GM12801 (cell line): Measurements from ENCODE around the gene GSTA1.

Experiments used
- TF ChIP-seq, protein P1 (sequence below): IDR thresholded peaks from one replicate; pipeline ENCODE4 v1.5.1; 2011; ENCODE audit warnings: control low read depth; ENCODE audit not compliant: insufficient read length; ENCODE audit errors: extremely low read depth

GSTA1 gene

DNA sequence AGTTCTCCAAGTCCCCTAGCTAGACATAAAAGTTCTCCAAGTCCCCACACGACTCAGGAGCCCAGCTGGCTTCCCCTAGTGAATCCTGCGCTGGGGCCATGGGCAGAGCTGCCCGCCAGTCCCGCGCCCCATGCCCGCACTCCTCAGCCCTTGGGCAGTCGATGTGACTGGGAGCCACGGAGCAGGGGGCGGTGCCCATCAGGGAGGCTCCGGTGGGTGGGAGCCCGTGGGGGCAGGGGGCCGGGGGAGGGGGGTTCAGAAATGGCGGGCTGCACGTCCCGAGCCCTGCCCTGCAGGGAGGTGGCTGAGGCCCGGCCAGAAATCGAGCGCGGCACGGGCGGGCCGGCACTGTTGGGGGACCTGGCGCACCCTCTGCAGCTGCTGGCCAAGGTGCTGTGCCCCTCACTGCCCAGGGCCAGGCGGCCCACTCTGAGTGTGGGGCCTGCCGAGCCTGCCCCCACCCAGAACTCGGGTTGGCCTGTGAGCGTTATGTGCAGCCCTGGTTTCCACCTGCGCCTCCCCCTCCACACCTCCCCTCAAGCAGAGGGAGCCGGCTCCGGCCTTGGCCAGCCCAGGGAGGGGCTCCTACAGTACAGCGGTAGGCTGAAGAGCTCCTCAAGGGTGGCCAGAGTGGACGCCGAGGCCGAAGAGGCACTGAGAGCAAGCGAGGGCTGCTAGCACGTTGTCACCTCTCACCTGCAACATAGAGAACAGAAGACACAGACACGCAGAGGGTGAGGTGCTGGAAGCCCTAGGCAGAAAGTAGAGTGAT, 25.6 kb upstream of the GSTA1 start:
- TF ChIP-seq, protein P1, sequence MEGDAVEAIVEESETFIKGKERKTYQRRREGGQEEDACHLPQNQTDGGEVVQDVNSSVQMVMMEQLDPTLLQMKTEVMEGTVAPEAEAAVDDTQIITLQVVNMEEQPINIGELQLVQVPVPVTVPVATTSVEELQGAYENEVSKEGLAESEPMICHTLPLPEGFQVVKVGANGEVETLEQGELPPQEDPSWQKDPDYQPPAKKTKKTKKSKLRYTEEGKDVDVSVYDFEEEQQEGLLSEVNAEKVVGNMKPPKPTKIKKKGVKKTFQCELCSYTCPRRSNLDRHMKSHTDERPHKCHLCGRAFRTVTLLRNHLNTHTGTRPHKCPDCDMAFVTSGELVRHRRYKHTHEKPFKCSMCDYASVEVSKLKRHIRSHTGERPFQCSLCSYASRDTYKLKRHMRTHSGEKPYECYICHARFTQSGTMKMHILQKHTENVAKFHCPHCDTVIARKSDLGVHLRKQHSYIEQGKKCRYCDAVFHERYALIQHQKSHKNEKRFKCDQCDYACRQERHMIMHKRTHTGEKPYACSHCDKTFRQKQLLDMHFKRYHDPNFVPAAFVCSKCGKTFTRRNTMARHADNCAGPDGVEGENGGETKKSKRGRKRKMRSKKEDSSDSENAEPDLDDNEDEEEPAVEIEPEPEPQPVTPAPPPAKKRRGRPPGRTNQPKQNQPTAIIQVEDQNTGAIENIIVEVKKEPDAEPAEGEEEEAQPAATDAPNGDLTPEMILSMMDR, result no peak

DNA sequence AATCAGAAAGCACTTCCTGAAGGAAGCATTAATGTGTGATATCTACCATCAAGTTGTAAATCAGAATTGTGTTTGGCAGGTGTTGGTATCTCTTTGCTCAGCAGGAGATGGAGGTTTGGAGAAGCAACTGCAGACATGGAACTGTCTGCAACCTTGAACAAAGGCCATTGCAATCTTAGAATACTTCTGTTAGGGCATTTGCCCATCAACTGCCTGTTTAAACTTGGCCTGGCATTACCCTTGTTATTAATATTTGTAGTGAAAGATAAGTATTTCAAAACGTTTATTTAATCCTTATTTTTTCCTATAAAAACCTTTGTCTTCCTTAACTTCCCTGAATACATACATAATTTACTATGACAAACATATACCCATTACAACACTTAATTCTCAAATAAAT, 22.9 kb upstream of the GSTA1 start:
- TF ChIP-seq, protein P1, result no peak

DNA sequence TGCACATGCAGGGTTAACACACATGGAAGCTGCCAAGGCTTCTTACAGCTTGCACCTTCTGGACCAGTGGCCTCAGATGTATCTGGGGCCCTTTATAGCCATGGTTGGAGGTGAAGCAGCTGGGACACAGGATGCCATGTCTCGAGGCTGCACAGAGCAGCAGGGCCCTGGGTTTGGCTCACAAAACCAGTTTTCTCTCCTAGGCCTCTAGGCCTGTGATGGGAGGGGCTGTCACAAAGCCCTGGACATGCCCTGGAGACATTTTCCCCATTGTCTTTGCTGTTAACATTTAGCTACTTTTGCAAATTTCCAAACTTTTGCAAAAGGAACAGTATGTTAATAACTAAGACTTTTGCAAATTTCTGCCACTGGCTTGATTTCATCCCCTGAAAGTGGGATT, 18.2 kb upstream of the GSTA1 start:
- TF ChIP-seq, protein P1, result no peak

DNA sequence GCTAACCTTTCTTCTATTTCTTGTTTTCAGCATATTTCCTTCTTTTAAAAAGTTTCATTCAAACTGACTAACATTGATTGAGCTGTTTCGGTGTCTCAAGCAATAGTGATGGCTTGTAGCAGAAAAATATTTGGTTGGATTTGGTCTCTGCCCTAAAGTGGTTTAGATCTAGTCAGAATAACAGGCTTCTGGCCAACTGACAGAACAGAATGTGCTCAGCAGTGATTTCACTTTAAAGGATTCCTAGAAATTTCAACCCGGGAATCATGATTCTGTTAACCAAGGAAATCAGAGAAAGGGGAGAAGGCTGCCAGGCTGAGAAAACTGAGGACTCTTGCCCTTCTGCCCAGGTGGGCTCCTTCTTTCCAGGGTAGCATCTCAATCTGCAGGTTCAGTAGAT, 16.6 kb upstream of the GSTA1 start:
- TF ChIP-seq, protein P1, result no peak

DNA sequence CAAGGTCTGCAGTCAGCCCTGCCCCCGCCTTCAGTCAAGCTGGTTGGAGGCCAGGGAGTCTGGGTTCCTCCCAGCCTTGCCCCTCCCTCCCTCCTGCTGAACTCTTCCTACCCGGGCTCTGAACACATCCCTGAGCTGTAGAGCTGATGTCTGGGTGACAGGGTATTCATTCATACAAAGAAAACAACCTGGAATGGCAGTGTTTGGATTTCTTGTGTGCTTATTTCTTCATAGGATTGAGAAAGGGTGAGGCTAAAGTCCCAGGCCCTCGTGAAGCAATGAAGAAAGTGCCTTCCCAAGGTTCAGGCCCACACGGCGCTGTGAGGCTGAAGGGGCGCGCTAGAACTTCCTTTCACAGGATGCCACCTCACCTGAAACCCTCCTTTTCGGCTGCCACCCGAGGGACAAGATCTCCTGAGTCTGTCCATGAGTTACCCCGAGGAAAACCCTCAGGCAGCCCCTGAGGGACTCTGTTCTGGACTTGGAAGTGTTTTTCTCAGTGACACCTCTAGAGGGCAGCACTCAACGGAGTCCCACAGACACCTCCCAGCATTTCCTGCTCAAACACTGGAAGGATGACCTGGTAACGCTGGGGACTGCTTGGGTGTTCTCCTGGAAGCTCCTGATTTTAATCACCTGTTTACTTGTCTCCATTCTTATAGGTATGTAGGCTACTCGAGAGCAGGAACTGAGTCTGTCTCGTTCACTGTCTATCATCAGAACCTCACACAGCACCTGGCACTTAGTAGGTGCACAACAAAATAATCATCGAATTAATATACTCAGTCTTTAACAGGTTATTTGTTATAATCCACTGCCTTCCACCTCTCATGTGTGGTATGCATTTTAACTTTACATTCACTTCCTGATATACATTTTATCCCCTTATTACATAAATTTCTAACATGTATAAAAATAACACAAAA, 11.8 kb upstream of the GSTA1 start:
- TF ChIP-seq, protein P1, result no peak

DNA sequence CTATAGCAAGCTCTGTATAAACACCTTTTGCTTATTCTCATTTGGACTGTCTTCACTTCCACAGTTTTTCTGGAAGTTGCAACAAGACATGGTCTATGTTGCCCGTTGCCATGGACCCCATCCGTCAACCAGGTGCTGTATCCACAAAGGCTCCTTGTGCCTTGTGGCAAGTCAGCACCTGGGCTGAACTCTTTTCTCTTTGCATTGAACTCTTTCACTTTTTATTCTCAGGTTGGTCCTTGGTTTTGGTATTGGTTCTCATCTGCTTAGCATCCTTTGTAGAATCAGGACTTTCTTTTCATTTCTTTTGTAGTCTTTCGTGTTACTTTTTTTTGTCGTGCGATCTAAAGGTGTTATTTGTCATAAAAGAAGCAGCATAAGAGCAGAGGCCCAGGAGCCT, 5.0 kb upstream of the GSTA1 start:
- TF ChIP-seq, protein P1, result no peak

DNA sequence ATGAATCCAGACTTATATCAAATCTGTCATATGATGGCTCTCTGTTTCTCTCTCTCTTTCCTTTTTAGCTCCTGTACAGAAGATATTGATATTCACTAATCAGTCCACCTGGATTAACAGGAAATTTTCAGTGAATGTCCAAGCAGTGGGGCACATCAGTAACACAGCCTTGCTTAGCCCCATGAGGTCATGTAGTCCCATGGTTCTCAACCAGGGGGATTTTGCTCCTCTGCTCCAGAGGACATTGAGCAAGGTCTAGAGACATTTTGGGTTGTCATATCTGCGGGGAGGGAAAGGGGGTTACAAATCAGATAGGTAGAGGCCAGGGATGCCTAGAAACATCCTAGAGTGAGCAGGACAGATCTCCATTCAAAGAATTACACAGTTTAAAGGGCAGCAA, 810 bp downstream of the GSTA1 start:
- TF ChIP-seq, protein P1, result no peak
